Activated CD4-positive, alpha-beta T cell treated with anti-CD3 and anti-CD28 coated beads, Interleukin-10, Interleukin-2, amounts not matched to agents 100 ng/mL and 50 ng/mL, durations not matched to agents 16 hours and 8 hours (primary cell): ENCODE measurements around the gene MN1.

ENCODE experiments used
- DNase-seq: peaks from one replicate; pipeline ENCODE4 v3.0.0-alpha.2; 2020

The MN1 gene

GRCh38 chr22:27730641-27731433 lies 70.7 kb downstream of the MN1 start:
- no peak for DNase-seq

- DNase-seq: no peak
Observed at GRCh38 chr22:27729246-27729645, 72.3 kb downstream of the MN1 start.

- DNase-seq: no peak
Observed at GRCh38 chr22:27727673-27728451, 73.7 kb downstream of the MN1 start.

GRCh38 chr22:27726686-27727449 lies 74.7 kb downstream of the MN1 start:
- DNase-seq: no peak

GRCh38 chr22:27726331-27726685 lies 75.2 kb downstream of the MN1 start:
- DNase-seq: no peak

GRCh38 chr22:27725661-27726060 lies 75.9 kb downstream of the MN1 start:
- DNase-seq: no peak

GRCh38 chr22:27724709-27725108 lies 76.8 kb downstream of the MN1 start:
- no peak for DNase-seq

- no peak for DNase-seq
Observed at GRCh38 chr22:27724157-27724556, 77.4 kb downstream of the MN1 start.

- no peak for DNase-seq
Observed at GRCh38 chr22:27723708-27724107, 77.8 kb downstream of the MN1 start.

- no peak for DNase-seq
Observed at GRCh38 chr22:27723158-27723557, 78.4 kb downstream of the MN1 start.

- no peak for DNase-seq
Observed at GRCh38 chr22:27720860-27721259, 80.7 kb downstream of the MN1 start.

GRCh38 chr22:27719535-27720227 lies 81.9 kb downstream of the MN1 start:
- DNase-seq: peak; percentile 8

GRCh38 chr22:27719036-27719347 lies 82.6 kb downstream of the MN1 start:
- no peak for DNase-seq

GRCh38 chr22:27718186-27719035 lies 83.1 kb downstream of the MN1 start:
- DNase-seq: no peak

- DNase-seq: no peak
Observed at GRCh38 chr22:27717094-27717493, 84.5 kb downstream of the MN1 start.

- DNase-seq: no peak
Observed at GRCh38 chr22:27716074-27716473, 85.5 kb downstream of the MN1 start.

GRCh38 chr22:27715106-27715505 lies 86.5 kb downstream of the MN1 start:
- no peak for DNase-seq

GRCh38 chr22:27714068-27714467 lies 87.5 kb downstream of the MN1 start:
- no peak for DNase-seq

GRCh38 chr22:27713461-27713860 lies 88.1 kb downstream of the MN1 start:
- DNase-seq: no peak

- no peak for DNase-seq
Observed at GRCh38 chr22:27711756-27712155, 89.8 kb downstream of the MN1 start.

GRCh38 chr22:27711012-27711411 lies 90.5 kb downstream of the MN1 start:
- no peak for DNase-seq
